GM18909 (cell line): ENCODE data around the gene PILRA.
A peak's percentile ranks its signal among the peaks of the same experiment; 100 is the strongest.
"Not testable (repeated sequence)": the region's sequence is repeated elsewhere in the genome, so short reads cannot be mapped to it uniquely, and the experiment has no call there.

ENCODE experiments used
- ATAC-seq: cut with Tn5 transposase; IDR thresholded peaks from one replicate; pipeline ENCODE4 v1.9.1; 2021; ENCODE audit warnings: mild to moderate bottlenecking; ENCODE audit not compliant: unreplicated experiment, poor library complexity

The PILRA gene

DNA sequence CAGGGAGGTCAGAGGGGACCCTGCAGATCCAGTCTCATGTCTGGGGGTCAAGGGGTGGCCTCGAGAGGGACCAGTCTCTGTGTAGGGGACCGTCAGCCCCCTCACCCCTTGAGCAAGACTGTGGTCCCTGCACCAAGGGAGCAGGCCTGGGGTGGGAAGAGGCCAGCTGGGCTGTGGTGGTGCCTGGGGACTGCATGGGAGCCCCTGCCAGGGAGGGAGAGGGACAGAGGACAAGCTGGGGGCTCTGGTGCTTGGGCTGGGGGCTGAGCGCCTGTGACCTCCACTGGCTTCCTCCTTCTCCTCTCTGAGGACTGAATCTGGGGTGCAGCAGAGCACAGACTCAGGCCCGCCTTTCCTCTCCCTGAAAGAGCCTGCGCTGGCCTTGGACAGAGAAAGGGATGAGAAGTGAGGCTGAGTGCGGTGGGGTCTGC lies 16.1 kb upstream of the PILRA start:
- no peak for ATAC-seq

DNA sequence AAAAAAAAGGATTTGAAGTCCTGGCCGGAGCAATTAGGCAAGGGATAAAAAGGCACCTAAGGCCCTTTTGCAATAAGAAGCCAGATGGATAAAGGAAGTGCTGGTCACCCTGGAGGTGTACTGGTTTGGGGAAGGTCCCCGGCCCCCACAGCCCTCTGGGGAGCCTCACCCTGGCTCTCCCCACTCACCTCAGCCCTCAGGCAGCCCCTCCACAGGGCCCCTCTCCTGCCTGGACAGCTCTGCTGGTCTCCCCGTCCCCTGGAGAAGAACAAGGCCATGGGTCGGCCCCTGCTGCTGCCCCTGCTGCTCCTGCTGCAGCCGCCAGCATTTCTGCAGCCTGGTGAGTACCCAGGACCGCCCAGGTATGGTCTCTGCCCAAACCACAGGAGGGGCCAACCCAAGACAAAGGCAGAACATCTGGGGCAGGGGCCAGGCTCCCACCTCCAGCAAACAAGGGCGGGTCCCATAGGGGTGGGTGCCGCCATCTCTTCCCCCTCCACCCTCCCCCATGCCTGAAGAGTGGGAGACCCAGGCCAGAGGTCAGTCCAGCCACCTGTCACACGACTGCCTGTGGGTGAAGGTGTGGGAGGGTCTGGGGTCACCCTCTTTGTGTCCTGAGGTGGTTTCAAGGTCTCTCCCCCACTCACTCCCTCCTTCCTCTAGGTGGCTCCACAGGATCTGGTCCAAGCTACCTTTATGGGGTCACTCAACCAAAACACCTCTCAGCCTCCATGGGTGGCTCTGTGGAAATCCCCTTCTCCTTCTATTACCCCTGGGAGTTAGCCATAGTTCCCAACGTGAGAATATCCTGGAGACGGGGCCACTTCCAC lies 15.0 kb upstream of the PILRA start, which contains the start of gene PILRB:
TSS of gene PILRB (plus strand) at position 91 of the 830 bp plus-strand sequence. CDS start at position 277, 186 bp downstream.
- no peak for ATAC-seq

DNA sequence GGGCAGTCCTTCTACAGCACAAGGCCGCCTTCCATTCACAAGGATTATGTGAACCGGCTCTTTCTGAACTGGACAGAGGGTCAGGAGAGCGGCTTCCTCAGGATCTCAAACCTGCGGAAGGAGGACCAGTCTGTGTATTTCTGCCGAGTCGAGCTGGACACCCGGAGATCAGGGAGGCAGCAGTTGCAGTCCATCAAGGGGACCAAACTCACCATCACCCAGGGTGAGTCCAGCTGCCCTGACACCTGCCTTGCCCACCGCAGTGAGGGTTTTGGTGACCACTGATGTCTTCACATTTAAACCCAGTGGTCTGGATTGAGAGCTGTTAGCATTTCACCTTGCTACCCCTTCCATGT lies 14.5 kb upstream of the PILRA start:
- no peak for ATAC-seq

DNA sequence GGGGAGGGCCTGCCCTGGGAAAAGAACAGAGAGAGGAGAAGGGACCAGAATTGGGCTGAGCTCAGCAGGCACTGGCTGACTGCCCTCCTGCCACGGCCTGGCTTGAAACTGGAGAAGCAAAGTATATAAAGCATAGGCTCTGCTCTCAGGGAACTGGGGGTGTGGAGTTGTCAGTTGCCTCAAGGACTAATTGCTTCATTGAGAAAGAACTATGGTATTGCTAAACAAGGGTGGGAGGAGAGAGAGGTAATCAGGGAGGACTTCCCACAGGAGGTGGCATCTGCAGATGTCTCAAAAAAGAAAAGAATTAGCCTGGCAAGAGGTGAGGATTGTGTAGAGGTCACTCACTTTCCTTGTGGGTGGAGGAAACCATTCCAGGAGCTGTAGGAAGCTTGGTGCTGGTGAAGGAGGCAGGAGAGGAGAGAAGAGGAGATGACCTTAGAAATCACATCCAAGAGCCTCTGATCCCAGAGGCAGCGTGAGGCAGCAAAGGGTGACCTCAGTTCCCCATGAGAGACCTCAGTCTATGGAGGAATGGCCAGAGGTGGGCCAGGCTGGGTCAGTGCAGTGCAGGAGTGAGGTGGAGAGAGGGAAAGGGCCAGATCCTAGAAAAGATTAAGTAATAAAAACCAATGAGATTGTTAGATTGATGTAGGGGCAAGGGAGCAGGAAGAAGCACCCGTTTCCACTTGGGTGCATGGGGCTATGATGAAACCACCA lies 13.0 kb upstream of the PILRA start:
- ATAC-seq, result no peak

DNA sequence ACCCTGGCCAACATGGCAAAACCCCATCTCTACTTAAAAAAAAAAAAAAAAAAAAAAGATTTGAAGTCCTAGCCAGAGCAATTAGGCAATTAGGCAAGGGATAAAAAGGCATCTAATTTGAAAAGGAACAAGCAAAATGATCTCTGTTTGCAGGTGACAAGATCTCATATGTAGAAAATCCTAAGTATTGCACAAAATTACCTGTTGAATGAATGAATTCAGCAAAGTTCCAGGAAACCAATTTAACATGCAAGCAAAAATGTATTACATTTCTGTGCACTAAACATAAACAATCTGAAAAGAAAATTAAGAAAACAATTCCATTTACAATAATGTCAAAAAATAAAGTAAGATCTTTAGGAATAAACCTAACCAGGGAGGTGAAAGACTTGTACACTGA lies 10.2 kb upstream of the PILRA start:
- ATAC-seq, result no peak

DNA sequence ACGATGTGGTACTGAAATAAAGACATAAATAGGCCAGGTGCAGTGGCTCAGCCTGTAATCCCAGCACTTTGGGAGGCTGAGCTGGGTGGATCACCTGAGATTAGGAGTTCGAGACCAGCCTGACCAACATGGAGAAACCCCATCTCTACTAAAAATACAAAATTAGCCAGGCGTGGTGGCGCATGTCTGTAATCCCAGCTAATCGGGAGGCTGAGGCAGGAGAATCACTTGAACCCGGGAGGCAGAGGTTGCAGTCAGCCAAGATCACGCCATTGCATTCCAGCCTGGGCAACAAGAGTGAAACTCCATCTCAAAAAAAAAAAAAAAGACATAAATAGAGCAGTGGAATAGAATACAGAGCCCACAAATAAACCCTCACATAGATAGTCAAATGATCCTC lies 9.5 kb upstream of the PILRA start:
- ATAC-seq, result not testable (repeated sequence)

DNA sequence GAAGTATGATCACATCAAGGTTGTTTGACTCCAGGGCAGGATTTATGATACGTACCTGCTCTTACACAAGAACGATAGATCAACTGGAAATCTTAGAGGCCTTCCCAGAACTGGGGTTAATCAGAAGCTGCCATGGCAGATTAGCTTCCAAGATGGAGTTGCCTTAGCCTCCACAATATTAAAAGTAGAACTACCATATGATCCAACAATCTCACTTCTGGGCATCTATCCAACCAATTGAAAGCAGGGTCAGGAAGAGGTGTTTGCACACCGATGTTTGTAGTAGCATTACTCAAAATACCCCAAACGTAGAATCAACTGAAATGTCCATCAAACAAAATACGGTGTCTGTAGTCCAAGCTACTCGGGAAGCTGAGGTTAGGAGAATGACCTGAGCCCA lies 8.8 kb upstream of the PILRA start:
- ATAC-seq, result no peak

DNA sequence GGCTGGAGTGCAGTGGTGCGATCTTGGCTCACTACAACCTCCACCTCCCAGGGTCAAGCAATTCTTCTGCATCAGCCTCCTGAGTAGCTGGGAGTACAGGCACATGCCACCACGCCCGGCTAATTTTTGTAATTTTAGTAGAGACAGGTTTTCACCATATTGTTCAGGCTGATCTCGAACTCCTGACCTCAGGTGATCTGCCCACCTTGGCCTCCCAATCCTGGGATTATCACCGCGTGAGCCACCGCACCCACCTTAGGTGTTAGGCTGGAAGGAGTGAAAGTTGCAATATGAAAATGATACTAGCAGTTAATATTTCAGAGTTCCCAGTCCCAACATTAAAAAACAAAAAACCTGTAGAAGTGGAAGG lies 7.3 kb upstream of the PILRA start:
- not testable (repeated sequence) for ATAC-seq

DNA sequence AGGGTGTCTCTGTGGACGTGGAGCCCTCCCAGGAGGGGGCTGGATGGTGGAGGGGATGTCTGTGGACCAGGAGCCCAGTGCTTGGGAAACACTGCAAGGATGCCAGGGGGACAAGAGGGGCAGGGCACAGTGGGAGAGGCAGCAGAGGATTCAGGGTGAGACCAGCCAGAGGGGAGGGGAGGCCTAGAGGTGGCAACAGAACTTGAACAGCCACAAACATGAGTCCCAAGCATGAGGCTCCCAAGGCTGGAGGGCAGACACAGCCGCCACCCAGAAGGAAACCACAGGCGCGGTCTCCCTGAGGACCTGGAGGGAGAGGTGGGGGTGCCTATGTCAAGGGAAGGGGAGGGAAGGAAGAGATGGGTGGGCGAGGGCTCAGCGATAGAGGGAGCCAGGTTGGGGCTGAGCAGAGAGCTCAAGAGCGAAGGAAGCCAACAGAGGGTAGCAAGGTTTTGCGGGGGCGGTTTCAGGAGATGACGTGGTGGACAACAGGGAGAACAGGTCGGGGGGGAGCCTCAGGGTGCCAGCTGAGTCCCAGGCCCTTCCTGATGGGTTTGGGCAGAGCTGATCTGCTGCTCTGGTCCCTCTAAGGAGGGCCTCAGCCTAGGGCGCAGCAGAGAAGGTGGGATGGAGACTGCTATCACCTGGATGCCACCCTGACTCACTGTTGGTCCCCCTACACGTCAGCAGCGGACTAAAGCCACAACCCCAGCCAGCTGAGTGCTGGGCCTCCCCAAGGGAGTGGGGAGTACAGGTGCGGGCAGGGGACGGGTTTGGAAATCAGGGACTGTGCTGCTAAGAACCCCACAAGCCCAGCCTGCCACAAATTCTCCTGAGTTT lies 6.7 kb upstream of the PILRA start:
- ATAC-seq, result no peak

DNA sequence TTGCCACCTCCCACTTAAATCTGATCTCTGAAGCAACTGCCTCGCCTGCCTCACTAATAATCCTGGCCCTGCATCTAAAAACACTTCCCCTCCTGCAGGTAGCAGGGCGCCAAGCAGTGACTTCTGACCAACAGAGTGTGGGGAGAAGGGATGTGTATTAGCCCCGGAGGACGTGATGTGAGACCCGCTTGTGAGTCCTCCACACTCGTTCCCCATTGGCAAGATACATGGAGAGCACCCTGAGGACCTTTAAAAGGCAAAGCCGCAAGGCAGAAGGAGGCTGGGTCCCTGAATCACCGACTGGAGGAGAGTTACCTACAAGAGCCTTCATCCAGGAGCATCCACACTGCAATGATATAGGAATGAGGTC lies 6.1 kb upstream of the PILRA start:
- no peak for ATAC-seq

DNA sequence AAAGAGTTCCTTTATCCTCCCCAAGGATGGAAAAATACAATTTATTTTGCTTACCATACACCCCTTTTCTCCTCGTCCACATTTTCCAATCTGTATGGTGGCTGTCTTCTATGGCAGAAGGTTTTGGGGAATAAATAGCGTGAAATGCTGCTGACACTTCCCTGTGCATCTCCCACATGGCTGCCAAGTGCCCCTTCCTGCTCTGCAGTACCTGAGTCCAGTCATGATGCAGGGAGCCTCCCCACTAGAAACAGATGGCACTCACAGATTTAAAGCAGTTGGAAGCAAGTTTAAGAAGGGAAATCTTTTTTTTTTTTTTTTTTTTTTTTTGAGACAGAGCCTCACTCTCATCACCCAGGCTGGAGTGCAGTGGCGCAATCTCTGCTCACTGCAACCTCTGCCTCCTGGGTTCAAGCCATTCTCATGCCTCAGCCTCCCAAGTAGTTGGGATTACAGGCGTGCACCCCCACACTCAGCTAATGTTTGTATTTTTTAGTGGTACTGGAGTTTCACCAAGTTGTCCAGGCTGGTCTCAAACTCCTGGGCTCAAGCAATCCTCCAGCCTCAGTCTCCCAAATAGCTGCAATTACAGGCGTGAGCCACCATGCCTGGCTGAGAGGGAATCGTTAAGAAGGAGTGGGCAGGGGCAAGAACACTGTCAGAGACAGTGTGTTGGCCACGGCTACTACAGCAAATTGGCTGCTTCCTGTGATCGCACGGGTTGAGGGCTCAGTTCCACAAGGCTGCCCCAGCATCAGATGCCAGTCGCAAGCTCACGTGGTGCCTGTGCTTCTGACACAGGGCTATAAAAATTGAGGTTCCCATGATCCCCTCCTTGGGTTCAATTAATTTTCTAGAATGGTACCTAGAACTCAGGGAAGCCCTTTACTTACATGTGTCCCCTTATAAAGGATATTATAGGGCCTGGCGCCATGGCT lies 5.3 kb upstream of the PILRA start:
- ATAC-seq, result no peak

DNA sequence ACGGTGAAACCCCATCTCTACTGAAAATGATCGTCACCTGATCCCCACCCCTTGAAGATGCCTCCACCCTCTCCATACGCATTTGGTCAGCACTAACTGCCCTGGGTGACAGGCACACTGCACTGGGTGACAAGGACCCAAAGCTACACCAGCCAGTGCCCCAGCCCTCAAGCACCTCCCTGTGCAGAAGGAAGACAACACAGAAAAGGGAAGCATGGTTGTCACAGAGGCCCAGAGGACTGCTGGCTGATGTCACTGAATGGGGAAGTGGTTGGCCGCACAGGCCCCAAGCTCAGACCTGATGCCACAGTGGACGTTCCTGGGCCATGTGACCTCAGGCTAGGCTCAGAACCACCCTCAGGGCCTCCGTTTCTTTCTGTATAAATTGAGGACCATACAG lies 4.2 kb upstream of the PILRA start:
- peak; percentile 65 for ATAC-seq

DNA sequence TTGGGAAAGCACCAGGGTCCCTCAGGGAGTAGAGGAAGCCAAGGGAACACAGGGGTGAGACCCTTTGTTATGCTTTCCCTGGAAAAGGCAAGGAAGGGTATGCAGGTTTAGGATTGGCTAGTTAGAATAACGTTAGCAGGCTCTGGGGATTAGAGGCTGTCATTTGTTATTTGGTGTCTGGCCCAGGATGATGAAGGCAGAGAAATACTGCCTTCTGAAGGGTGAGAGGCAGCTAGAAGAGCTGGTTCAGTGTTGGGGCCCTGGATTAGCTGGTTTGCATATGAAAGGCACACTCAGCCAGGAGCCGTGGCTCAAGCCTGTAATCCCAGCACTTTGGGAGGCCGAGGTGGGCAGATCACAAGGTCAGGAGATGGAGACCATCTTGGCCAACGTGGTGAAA lies 3.0 kb upstream of the PILRA start:
- ATAC-seq, result no peak

DNA sequence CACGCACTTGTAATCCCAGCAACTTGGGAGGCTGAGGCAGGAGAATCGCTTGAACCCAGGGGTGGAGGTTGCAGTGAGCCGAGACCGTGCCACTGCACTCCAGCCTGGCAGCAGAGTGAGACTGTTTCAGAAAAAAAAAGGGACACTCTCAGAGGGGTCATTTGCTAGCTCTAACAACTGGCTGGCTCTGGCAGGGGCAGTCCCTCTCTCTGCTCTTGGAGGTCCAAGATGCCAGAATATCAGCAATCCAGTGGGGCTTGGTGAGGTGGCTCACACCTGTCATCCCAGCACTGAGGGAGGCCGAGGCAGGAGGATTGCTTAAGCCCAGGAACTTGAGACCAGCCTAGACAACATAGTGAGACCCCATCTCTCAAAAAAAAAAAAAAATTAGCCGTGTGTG lies 2.5 kb upstream of the PILRA start:
- ATAC-seq, result no peak

DNA sequence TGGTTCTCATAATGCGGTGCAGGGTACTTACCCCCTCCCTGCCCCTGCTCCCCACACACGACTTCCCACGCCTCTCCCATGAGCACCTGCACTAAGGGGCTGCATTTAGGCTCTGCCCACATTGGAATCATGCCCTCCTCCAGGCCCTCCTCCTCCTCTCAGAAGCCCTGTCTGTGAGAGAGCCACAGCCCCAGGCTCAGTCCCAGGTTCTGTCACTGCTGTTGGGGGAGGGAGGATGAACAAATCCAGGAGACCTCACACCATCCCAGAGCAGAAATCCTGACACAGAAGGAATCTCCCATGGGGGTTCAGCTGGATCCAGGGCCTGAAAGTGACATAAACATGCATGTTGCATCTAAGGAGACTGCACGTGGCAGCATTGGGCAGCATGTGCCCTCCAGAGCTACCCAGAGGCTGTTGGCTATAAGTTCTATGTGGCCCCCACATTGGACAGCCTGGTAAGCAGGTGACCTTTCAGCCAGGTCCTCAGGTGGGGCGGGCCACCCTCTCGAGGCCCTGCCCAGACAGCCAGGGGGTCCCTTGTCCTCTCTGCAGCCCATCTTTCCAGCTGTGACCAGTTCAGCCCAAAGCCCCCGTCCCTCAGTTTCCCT lies 1.6 kb upstream of the PILRA start:
- ATAC-seq, result no peak

DNA sequence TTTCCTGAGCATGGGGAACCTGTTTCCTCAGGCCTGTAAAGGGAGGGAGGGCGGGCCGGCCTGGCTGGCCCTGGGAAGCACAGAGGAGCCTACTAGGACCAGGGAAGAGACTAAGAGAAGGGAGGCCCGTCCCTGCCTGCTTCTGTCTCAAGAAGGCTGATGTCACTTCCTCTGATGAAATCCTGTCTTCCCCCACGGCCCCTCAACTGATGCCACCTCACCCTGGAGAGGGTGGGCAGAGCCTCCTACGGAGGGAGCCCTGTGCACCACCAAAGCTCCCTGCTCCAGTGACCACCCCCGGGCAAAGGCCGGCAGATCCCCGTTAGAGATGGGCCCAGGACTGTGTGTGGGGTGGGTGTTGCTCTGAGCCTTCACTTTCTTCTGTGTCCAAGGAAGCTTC lies 1.0 kb upstream of the PILRA start:
- no peak for ATAC-seq

DNA sequence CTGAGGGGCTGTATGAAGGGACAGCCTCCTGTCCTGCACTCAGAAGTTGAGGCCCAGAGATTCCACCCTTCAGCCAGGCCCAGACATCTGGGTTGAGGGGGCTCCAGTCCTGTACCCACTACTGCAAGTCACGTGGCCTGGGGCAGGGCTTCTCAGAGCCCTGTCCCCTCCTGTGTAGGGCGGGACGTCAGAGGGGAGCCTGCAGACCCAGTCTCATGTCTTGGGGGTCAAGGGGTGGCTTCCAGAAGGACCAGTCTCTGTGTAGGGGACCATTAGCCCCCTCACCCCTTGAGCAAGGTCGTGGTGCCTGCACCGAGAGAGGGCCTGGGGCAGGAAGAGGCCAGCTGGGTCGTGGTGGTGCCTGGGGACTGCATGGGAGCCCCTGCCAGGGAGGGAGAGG lies 593 bp upstream of the PILRA start:
- no peak for ATAC-seq

DNA sequence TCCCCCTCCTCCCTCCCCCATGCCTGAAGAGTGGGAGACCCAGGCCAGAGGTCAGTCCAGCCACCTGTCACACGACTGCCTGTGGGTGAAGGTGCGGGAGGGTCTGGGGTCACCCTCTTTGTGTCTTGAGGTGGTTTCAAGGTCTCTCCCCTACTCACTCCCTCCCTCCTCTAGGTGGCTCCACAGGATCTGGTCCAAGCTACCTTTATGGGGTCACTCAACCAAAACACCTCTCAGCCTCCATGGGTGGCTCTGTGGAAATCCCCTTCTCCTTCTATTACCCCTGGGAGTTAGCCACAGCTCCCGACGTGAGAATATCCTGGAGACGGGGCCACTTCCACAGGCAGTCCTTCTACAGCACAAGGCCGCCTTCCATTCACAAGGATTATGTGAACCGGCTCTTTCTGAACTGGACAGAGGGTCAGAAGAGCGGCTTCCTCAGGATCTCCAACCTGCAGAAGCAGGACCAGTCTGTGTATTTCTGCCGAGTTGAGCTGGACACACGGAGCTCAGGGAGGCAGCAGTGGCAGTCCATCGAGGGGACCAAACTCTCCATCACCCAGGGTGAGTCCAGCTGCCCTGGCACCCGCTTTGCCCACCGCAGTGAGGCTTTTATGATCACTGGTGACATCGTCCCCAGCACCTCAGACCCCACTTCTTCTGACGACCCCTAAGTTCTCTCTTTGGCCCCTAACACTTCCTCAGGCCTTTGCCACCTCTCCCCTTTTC lies 747 bp downstream of the PILRA start:
- not testable (repeated sequence) for ATAC-seq

DNA sequence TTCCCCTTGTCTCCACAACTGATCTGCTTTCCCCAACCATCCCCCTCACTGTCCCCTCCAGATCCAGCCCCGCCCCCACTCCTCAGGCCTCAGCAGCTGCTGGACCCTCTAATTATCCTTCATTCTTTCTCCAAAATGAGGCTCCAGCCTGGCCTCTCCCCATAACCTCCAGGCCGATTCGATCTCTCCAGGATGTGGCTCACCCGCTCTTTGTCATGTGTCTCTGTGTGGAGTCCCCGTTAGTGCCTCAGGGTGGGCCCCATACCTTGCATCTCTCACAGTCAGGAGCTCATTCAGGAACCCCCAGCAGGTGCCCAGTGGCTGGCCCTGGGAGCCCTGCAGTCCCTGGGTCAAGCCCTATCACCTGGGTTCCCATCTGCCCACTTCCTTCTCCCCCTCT lies 1.3 kb downstream of the PILRA start:
- ATAC-seq, result no peak
